Right lobe of liver (tissue), 6 donors: ENCODE data around the gene HOXA1. TPM values are rescaled to one million over a fixed set of nuclear protein-coding genes. Genes with fewer than 3 reads are reported as not detected.

Experiments
- ATAC-seq, 4 donors: fragments of 200-7000 bp; cut with Tn5 transposase; one replicate each; pipeline ENCODE4 v1.9.1; 2020; ENCODE audit warnings: mild to moderate bottlenecking in 4 of 4, moderate library complexity in 4 of 4
- DNase-seq, 3 donors: peaks; one replicate each; pipeline ENCODE4 v3.0.0-alpha.2; 2020
- H3K27ac ChIP-seq, 3 donors: fragments of 200-600 bp; one replicate each; pipeline ENCODE4 v1.8.0; 2022
- H3K27me3 ChIP-seq, 2 donors: fragments of 200-600 bp; one replicate each; pipeline ENCODE4 v1.8.0; 2022
- H3K36me3 ChIP-seq, 4 donors: fragments of 200-600 bp; sonication (generic) in 1 of 4; one replicate each; pipeline versions ENCODE4 v1.5.1 to v1.8.0; 2017 to 2022; ENCODE audit warnings: control low read depth in 1 of 4
- H3K4me1 ChIP-seq, 4 donors: fragments of 200-600 bp; sonication (generic) in 1 of 4; one replicate each; pipeline versions ENCODE4 v1.5.1 to v1.8.0; 2017 to 2022; ENCODE audit warnings: control low read depth in 1 of 4
- H3K4me3 ChIP-seq, 3 donors: fragments of 200-600 bp; one replicate each; pipeline ENCODE4 v1.8.0; 2022
- H3K9me3 ChIP-seq, 4 donors: fragments of 200-600 bp; sonication (generic) in 1 of 4; one replicate each; pipeline versions ENCODE4 v1.5.1 to v1.8.0; 2017 to 2022; ENCODE audit warnings: control low read depth in 1 of 4
- CTCF ChIP-seq, 4 donors: fragments of 200-600 bp in 3 of 4; fragments of 450-650 bp in 1 of 4; IDR thresholded peaks; one replicate each; pipeline versions ENCODE4 v1.5.1 to v1.8.0; 2016 to 2022; ENCODE audit warnings: antibody characterized with exemption in 4 of 4, mild to moderate bottlenecking in 2 of 4
- POLR2A ChIP-seq: fragments of 450-650 bp; IDR thresholded peaks from one replicate; pipeline ENCODE4 v1.6.1; 2017; ENCODE audit warnings: antibody characterized with exemption, mild to moderate bottlenecking
- WGBS: methylation state at CpG from one replicate; pipeline ENCODE4 v1.1.6; 2018; ENCODE audit warnings: low coverage, low lambda C conversion rate; ENCODE audit not compliant: insufficient coverage; ENCODE audit errors: missing lambda C conversion rate; 5-methylcytosine and 5-hydroxymethylcytosine counted together
- intact Hi-C, 2 donors: fragments of 100-400 bp; cut with DNase I; formaldehyde crosslinking; loops; one replicate each; pipeline versions ENCODE4 v1.11.2 to v1.14.1; 2022
- total RNA-seq, 6 experiments: library from RNA; depleted of rRNA in 2 of 6; stranded (reverse); fragments of >200 nt in 2 of 6; fragmentation: NEBNext Ultra II Directional in 3 of 6; extraction: Animal tissue kit (Norgen Biotek cat#: 25700) in 3 of 6; gene quantifications; one replicate each; pipeline versions ENCODE4 v1.1.0 to v1.2.4, GENCODE V29; 2016 to 2023
- donor health status: DM: no; HTN: yes; CAD: no.
- donor health status: DM: no; HTN: no; CAD: no.
- donor health status: DM: no; HTN: no; CAD: no.
- donor health status: DM: no; HTN: yes; CAD: no.
- donor health status: DM: no; HTN: yes; CAD: no.

Gene HOXA1
- total RNA-seq, 6 experiments from 2014 or later, result 0.09 to 0.31 (median 0.17) TPM; not detected in 1

- no peak for DNase-seq
- TF ChIP-seq POLR2A (no peak), CTCF (IDR thresholded peaks at IDR 0.05) (no peak)
These were observed 19.6 kb upstream of the HOXA1 start for GRCh38 chr7:27115221-27116026.

DNA sequence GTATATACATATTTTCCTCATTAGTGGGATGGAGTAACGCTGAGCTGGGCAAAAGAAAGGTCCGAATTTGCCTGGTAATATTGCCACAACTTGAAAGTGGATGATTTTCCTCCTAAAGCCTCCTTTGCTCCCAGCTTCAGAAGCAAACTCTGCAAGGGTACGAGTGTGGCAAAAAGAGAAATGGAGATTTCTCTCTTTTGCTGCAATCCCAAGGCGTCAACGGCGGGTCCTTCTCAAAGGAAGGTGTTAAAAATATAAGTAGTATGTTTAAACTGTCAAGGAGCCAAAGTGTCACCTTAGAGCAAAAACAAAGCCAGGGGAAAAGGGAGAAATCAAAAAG is 19.1 kb upstream of the HOXA1 start:
- no peaks in the 10 kb centered on the region for H3K36me3 ChIP-seq
- DNase-seq (no peak), ATAC-seq (no peak)
- 27% methylated on average over 6 of the region's 6 CpGs for WGBS
- peak overlapping the region; percentile 50 to 81 (median 59) for H3K27ac ChIP-seq
- peaks cover 0 to 16% of the 10 kb centered on the region in 2 donors for H3K27me3 ChIP-seq
- H3K9me3 ChIP-seq, result no peaks in the 10 kb centered on the region
- peak overlapping the region; percentile 6 to 30 (median 12) for H3K4me3 ChIP-seq
- H3K4me1 ChIP-seq, result peaks cover 0 to 4% (median 0%) of the 10 kb centered on the region in 4 donors
- no peak for TF ChIP-seq CTCF (IDR thresholded peaks at IDR 0.05)
- TF ChIP-seq POLR2A, result no peak
- intact Hi-C loops, result no loop called here

More at GRCh38 chr7:27115221-27116026, 19.6 kb upstream of the HOXA1 start:
- 34% methylated on average over 22 of the region's 45 CpGs for WGBS
- Histone ChIP-seq H3K27ac (peak overlapping the region; percentile 50 to 81 (median 59)), H3K27me3 (peaks cover 0 to 14% of the 10 kb centered on the region in 2 donors), H3K36me3 (no peaks in the 10 kb centered on the region), H3K4me1 (peaks cover 0 to 4% (median 0%) of the 10 kb centered on the region in 4 donors), H3K4me3 (peak overlapping the region; percentile 6 to 30 (median 12)), H3K9me3 (no peaks in the 10 kb centered on the region)
- peak in 1 of 4 donors; percentile 6 for ATAC-seq
- intact Hi-C loops, result no loop called here

DNA sequence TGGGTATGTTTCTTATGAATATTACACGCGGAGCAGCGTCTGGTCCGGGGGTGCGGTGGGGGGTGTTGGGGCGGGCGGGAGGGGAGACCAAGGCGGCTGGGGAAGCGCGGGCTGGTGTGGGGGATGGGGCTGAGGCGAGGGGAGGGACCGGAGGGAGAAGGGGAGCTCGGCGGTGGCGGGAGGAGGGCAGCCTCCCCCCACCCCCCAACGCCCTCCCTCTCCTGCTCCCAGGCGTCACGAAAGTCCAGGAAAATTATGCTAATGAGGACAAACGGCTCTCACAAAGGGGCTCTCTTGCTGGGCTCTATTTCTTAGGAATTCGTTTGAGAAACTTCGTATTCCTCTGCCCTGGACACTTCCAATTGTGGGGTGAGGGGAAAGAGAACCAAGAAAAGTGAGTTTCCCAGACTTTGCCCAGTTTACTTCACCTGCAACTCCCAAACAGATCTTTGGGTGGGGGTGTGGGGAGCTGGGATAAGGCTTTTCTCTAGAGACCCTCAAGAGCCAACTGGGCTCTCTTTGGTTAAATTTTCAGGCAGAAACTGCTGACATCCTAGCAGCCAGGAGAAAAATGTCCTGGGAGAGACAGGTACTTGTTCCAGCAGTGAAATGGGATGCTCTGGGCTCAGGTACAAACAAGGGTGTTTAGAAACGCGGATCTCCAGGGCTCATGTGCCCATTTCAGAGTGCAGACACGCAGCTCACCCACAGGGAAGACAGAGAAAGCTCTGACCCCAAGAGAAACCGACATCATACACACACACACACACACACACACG is 18.4 kb upstream of the HOXA1 start:
- DNase-seq (peak in 1 of 3 donors; percentile 58), ATAC-seq (peak; percentile 19 to 61 (median 52))
- intact Hi-C loops, result no loop called here
- 16% methylated on average over 21 of the region's 26 CpGs for WGBS
- TF ChIP-seq POLR2A (no peak), CTCF (IDR thresholded peaks at IDR 0.05) (no peak)
- Histone ChIP-seq H3K27me3 (peaks cover 0 to 16% of the 10 kb centered on the region in 2 donors), H3K27ac (peak overlapping the region; percentile 60 to 83 (median 60)), H3K36me3 (no peaks in the 10 kb centered on the region), H3K4me1 (peaks cover 0 to 4% (median 0%) of the 10 kb centered on the region in 4 donors), H3K9me3 (no peaks in the 10 kb centered on the region), H3K4me3 (peak overlapping the region; percentile 27 to 40 (median 31))

DNA sequence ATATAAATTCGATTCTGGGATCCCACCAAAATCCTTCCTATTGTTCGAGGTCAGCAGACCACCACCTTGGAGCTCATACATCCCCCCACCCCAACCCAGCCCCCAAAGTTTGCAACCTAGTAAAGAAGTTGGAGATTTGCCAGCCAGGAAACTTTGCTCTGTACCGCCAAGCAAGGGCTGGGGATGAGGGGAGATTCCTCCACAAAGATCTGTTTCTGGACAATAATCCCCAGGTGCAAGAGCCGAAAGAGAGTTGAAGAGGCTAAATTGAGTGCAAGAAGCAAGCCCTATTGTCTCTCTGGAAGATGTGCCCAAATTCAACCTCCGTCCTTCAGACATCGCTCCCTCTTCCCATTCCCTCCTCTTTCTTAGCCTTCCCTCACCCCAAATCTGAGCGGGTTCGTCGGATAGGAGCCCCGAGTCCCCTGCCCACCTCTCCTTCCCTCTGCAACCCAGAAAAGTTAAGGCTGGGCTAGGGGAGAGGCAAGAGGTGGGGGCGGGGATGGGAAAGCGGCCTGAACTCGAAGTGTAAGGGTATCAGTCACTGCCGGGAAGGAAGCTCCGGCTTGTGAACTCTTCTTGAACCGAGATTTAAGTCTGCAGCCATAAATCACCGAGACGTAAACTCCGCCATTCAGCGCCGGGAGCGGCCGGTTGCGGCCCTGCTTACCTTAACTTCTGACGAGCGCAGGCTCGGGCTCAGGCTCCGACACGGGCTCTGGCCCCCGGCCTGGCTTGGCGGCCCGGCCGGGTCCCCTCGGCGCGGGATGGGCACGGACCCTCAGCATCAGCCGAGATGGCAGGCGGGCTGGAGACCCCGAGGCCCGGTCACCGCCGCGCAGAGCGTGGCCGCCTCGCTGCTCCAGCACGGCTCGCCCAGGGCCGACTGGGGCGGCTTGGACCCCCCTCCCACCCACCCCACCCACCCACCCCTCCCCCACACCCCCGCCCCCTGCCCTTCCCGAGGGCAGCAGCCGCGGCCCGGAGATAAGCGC is 17.5 kb upstream of the HOXA1 start:
- H3K27ac ChIP-seq, result peak overlapping the region; percentile 60 to 83 (median 60)
- H3K4me1 ChIP-seq, result peaks cover 0 to 4% (median 0%) of the 10 kb centered on the region in 4 donors
- ATAC-seq (peak; percentile 48 to 59 (median 52)), DNase-seq (peak; percentile 61 to 69 (median 63))
- H3K27me3 ChIP-seq, result peaks cover 0 to 15% of the 10 kb centered on the region in 2 donors
- intact Hi-C loops, result no loop called here
- 29% methylated on average over 18 of the region's 57 CpGs for WGBS
- H3K9me3 ChIP-seq, result no peaks in the 10 kb centered on the region
- no peak for TF ChIP-seq CTCF (IDR thresholded peaks at IDR 0.05)
- peak; percentile 34 for TF ChIP-seq POLR2A
- no peaks in the 10 kb centered on the region for H3K36me3 ChIP-seq
- peak overlapping the region; percentile 27 to 40 (median 31) for H3K4me3 ChIP-seq
